OCI-LY3 (cell line): Measurements from ENCODE around the gene LAPTM5.

ENCODE experiments used
- H2AFZ ChIP-seq: fragments of 200-600, 300-600 bp; shearing (Covaris generic); 2 replicates; pipeline ENCODE4 v1.6.0; 2014; ENCODE audit warnings: antibody characterized with exemption, low read depth, low read length
- H3K27ac ChIP-seq: fragments of 200-600, 300-600 bp; sonication (generic); 2 replicates; pipeline ENCODE4 v1.5.1; 2014; ENCODE audit warnings: mild to moderate bottlenecking, low read length, moderate library complexity, mixed read lengths
- H3K27me3 ChIP-seq: fragments of 200-600, 300-600 bp; sonication (generic); 2 replicates; pipeline ENCODE4 v1.6.1; 2014; ENCODE audit warnings: low read depth, low read length, mixed read lengths
- H3K36me3 ChIP-seq: fragments of 200-600, 300-600 bp; sonication (generic); replicated peaks from 2 replicates; pipeline ENCODE3; 2014; ENCODE audit warnings: low read depth, low read length, mixed read lengths
- H3K4me1 ChIP-seq: fragments of 300-600, 200-600 bp; sonication (generic); 2 replicates; pipeline ENCODE4 v1.6.1; 2014; ENCODE audit warnings: low read length, mixed read lengths
- H3K4me2 ChIP-seq: fragments of 200-600, 300-600 bp; sonication (generic); 2 replicates; pipeline ENCODE4 v1.6.1; 2014; ENCODE audit warnings: low read length, mixed read lengths
- H3K4me3 ChIP-seq: fragments of 300-600, 200-600 bp; sonication (generic); 2 replicates; pipeline ENCODE4 v1.5.1; 2014; ENCODE audit warnings: antibody characterized with exemption, mild to moderate bottlenecking, low read length, moderate library complexity
- H3K79me2 ChIP-seq: fragments of 300-600, 200-600 bp; shearing (Covaris generic); 2 replicates; pipeline ENCODE4 v1.6.1; 2014; ENCODE audit warnings: mild to moderate bottlenecking, low read length, mixed read lengths
- H3K9ac ChIP-seq: fragments of 300-600, 200-600 bp; shearing (Covaris generic); 2 replicates; pipeline ENCODE4 v1.6.0; 2014; ENCODE audit warnings: mild to moderate bottlenecking, low read length, moderate library complexity
- H3K9me3 ChIP-seq: fragments of 200-600, 300-600 bp; shearing (Covaris generic); 2 replicates; pipeline ENCODE4 v1.6.1; 2014; ENCODE audit warnings: low read length, mixed read lengths; ENCODE audit not compliant: insufficient read depth
- H4K20me1 ChIP-seq: fragments of 200-600, 300-600 bp; sonication (generic); 2 replicates; pipeline ENCODE4 v1.6.1; 2016; ENCODE audit warnings: low read length, mixed read lengths; ENCODE audit not compliant: insufficient read depth
- EZH2phosphoT487 ChIP-seq: fragments of 200-600 bp; shearing (Covaris generic); IDR thresholded peaks from 2 replicates; pipeline ENCODE4 v1.6.1; 2018; ENCODE audit warnings: antibody characterized with exemption, mixed run types, low read depth
- TF ChIP-seq, protein P1 (sequence below): fragments of 200-600, 300-600 bp; sonication (generic); IDR thresholded peaks from 2 replicates; pipeline ENCODE4 v1.5.1; 2014; ENCODE audit warnings: antibody characterized with exemption, low read length, low read depth

The LAPTM5 gene

GRCh38 chr1:30804822-30805221 lies 47.2 kb upstream of the LAPTM5 start:
- H3K36me3 ChIP-seq, result no peaks in the 10 kb centered on the region
- H3K79me2 ChIP-seq, result no peaks in the 10 kb centered on the region
- peaks cover 52% of the 10 kb centered on the region for H3K27me3 ChIP-seq
- H3K4me1 ChIP-seq, result peaks cover 19% of the 10 kb centered on the region
- no peak overlapping the region for H3K27ac ChIP-seq
- TF ChIP-seq EZH2phosphoT487, result no peak
- TF ChIP-seq, protein P1, sequence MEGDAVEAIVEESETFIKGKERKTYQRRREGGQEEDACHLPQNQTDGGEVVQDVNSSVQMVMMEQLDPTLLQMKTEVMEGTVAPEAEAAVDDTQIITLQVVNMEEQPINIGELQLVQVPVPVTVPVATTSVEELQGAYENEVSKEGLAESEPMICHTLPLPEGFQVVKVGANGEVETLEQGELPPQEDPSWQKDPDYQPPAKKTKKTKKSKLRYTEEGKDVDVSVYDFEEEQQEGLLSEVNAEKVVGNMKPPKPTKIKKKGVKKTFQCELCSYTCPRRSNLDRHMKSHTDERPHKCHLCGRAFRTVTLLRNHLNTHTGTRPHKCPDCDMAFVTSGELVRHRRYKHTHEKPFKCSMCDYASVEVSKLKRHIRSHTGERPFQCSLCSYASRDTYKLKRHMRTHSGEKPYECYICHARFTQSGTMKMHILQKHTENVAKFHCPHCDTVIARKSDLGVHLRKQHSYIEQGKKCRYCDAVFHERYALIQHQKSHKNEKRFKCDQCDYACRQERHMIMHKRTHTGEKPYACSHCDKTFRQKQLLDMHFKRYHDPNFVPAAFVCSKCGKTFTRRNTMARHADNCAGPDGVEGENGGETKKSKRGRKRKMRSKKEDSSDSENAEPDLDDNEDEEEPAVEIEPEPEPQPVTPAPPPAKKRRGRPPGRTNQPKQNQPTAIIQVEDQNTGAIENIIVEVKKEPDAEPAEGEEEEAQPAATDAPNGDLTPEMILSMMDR, result no peak
- no peak overlapping the region for H3K4me2 ChIP-seq
- H3K9ac ChIP-seq, result no peak overlapping the region
- no peak overlapping the region for H2AFZ ChIP-seq
- H3K9me3 ChIP-seq, result no peaks in the 10 kb centered on the region
- no peak overlapping the region for H3K4me3 ChIP-seq
- H4K20me1 ChIP-seq, result no peaks in the 10 kb centered on the region

DNA sequence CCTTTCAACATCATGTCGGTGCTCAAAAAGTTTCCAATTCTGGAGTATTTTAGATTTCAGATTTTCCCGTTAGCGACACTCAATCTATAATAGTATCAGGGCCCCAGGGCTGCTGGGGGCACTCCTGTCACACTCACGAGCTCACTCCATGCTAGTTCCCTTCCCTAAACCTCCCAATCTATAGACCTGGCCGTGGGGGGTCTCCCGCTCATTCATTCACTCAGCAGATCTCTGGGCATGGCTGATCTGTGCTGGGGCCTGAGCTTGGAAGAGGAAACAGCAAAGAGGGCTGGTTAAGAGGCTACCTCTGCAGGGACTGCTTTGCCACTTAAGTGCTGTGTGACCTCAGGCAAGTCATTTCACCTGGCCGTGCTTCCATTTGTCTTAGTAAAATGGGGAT lies 46.8 kb upstream of the LAPTM5 start:
- peaks cover 48% of the 10 kb centered on the region for H3K27me3 ChIP-seq
- no peaks in the 10 kb centered on the region for H3K79me2 ChIP-seq
- no peak overlapping the region for H3K27ac ChIP-seq
- H4K20me1 ChIP-seq, result no peaks in the 10 kb centered on the region
- no peak for TF ChIP-seq EZH2phosphoT487
- TF ChIP-seq, protein P1, result no peak
- H3K9ac ChIP-seq, result no peak overlapping the region
- H3K4me1 ChIP-seq, result peaks cover 19% of the 10 kb centered on the region
- H3K4me3 ChIP-seq, result no peak overlapping the region
- H3K9me3 ChIP-seq, result no peaks in the 10 kb centered on the region
- H3K4me2 ChIP-seq, result no peak overlapping the region
- no peak overlapping the region for H2AFZ ChIP-seq
- no peaks in the 10 kb centered on the region for H3K36me3 ChIP-seq

- Histone ChIP-seq H3K4me3 (no peak overlapping the region), H3K9ac (no peak overlapping the region), H3K36me3 (no peaks in the 10 kb centered on the region), H3K4me2 (no peak overlapping the region), H3K4me1 (peaks cover 19% of the 10 kb centered on the region), H3K9me3 (no peaks in the 10 kb centered on the region), H3K27me3 (peaks cover 48% of the 10 kb centered on the region), H2AFZ (no peak overlapping the region), H3K79me2 (no peaks in the 10 kb centered on the region), H4K20me1 (no peaks in the 10 kb centered on the region), H3K27ac (no peak overlapping the region)
- TF ChIP-seq, protein P1, result no peak
- TF ChIP-seq EZH2phosphoT487, result no peak
Observed at GRCh38 chr1:30803562-30803961, 46.0 kb upstream of the LAPTM5 start.

DNA sequence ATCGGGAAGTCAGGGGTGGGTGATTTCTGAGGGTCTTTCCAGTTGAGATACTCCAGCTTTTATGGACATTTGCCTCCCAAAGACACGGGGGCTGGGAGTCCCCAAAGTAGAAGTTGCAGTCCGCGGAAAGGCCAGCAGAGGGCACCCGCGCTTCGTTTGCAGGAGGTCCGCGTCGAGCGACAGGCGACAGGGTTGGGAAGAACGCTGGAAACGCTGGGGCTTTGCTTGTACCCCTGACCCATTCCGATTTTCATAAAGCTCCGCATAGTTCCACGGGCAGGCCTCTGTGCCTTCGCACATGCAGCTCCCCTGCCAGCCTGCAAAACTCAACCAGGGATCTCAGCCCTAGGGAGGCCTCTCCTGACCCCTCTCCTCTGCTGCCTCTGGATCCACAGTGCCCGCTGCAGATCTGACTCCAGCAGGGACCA lies 44.2 kb upstream of the LAPTM5 start:
- peaks cover 36% of the 10 kb centered on the region for H3K27me3 ChIP-seq
- H3K4me2 ChIP-seq, result peak overlapping the region; percentile 61
- no peak overlapping the region for H3K27ac ChIP-seq
- H2AFZ ChIP-seq, result no peak overlapping the region
- H3K36me3 ChIP-seq, result no peaks in the 10 kb centered on the region
- H3K4me3 ChIP-seq, result peak overlapping the region; percentile 37
- no peak overlapping the region for H3K9ac ChIP-seq
- TF ChIP-seq EZH2phosphoT487, result no peak
- TF ChIP-seq, protein P1, result peak; percentile 80
- peaks cover 9% of the 10 kb centered on the region for H3K4me1 ChIP-seq
- H3K9me3 ChIP-seq, result no peaks in the 10 kb centered on the region
- no peaks in the 10 kb centered on the region for H3K79me2 ChIP-seq
- no peaks in the 10 kb centered on the region for H4K20me1 ChIP-seq
